ENCODE results near the gene TMPRSS2. TPM values are rescaled to one million over a fixed set of nuclear protein-coding genes. Genes with fewer than 3 reads are reported as not detected.

Gene TMPRSS2
- total and polyA plus RNA-seq, 7 donors = 0.03 to 0.15 (median 0.10) TPM; not detected in 3

- 55 to 73% (median 55%) methylated on average over 3 of the region's 3 CpGs for WGBS, 3 donors
- peaks cover 0 to 2% of the 10 kb centered on the region in 2 donors for H3K36me3 ChIP-seq (ENCODE audit: insufficient read depth in 1 of 2, low read depth in 1 of 2)
- no peak for TF ChIP-seq CTCF (IDR thresholded peaks at IDR 0.05)
Measured at GRCh38 chr21:41453761-41454160, 54.2 kb downstream of the TMPRSS2 start.

GRCh38 chr21:41453198-41453597, 54.8 kb downstream of the TMPRSS2 start:
- no peak for ATAC-seq

More at GRCh38 chr21:41453761-41454160, 54.2 kb downstream of the TMPRSS2 start:
- H3K4me3 ChIP-seq = no peak overlapping the region
- intact Hi-C loops (cut with DNase I) = loop anchor here in 1 of 2 donors (10.0 kb wide), 1 partner anchor 169 kb away; no protein-coding TSS in a partner anchor
- no peaks in the 10 kb centered on the region for H3K9me3 ChIP-seq
- no peak overlapping the region for H3K27ac ChIP-seq
- no peak for DNase-seq
- no peaks in the 10 kb centered on the region for H3K27me3 ChIP-seq (ENCODE audit: insufficient read depth in 3 of 3, low read length in 2 of 3)
- no peaks in the 10 kb centered on the region for H3K4me1 ChIP-seq
- ATAC-seq = no peak

GRCh38 chr21:41451753-41452676, 55.9 kb downstream of the TMPRSS2 start:
- H3K4me3 ChIP-seq = no peak overlapping the region
- intact Hi-C loops (cut with DNase I) = loop anchor here in 1 of 2 donors (10.0 kb wide), 1 partner anchor 167 kb away; no protein-coding TSS in a partner anchor
- TF ChIP-seq CTCF (IDR thresholded peaks at IDR 0.05) = no peak
- H3K36me3 ChIP-seq (ENCODE audit: insufficient read depth in 1 of 2, low read depth in 1 of 2) = peaks cover 2 to 6% of the 10 kb centered on the region in 2 donors
- H3K4me1 ChIP-seq = no peaks in the 10 kb centered on the region
- 84 to 88% (median 87%) methylated on average over 16 of the region's 16 CpGs for WGBS, 3 donors
- no peak overlapping the region for H3K27ac ChIP-seq
- ATAC-seq = no peak
- H3K27me3 ChIP-seq (ENCODE audit: insufficient read depth in 3 of 3, low read length in 2 of 3) = no peaks in the 10 kb centered on the region
- DNase-seq = no peak
- no peaks in the 10 kb centered on the region for H3K9me3 ChIP-seq

More at GRCh38 chr21:41453198-41453597, 54.8 kb downstream of the TMPRSS2 start:
- H3K36me3 ChIP-seq (ENCODE audit: insufficient read depth in 1 of 2, low read depth in 1 of 2) = peaks cover 2% of the 10 kb centered on the region in 2 donors
- H3K4me1 ChIP-seq = no peaks in the 10 kb centered on the region
- H3K9me3 ChIP-seq = no peaks in the 10 kb centered on the region
- no peaks in the 10 kb centered on the region for H3K27me3 ChIP-seq (ENCODE audit: insufficient read depth in 3 of 3, low read length in 2 of 3)
- DNase-seq = no peak
- intact Hi-C loops (cut with DNase I) = loop anchor here in 1 of 2 donors (10.0 kb wide), 1 partner anchor 168 kb away; no protein-coding TSS in a partner anchor
- WGBS, 3 donors = 58 to 63% (median 59%) methylated on average over 3 of the region's 3 CpGs
- no peak overlapping the region for H3K4me3 ChIP-seq
- no peak for TF ChIP-seq CTCF (IDR thresholded peaks at IDR 0.05)
- no peak overlapping the region for H3K27ac ChIP-seq

- Histone ChIP-seq H3K27me3 (ENCODE audit: insufficient read depth in 3 of 3, low read length in 2 of 3) (no peaks in the 10 kb centered on the region), H3K36me3 (ENCODE audit: insufficient read depth in 1 of 2, low read depth in 1 of 2) (peaks cover 2 to 17% of the 10 kb centered on the region in 2 donors), H3K9me3 (no peaks in the 10 kb centered on the region), H3K4me3 (no peak overlapping the region), H3K27ac (no peak overlapping the region), H3K4me1 (no peaks in the 10 kb centered on the region)
- no peak for DNase-seq
- WGBS, 3 donors = 72 to 83% (median 80%) methylated on average over 5 of the region's 5 CpGs
- TF ChIP-seq CTCF (IDR thresholded peaks at IDR 0.05) = no peak
- intact Hi-C loops (cut with DNase I) = loop anchor here in 1 of 2 donors (10.0 kb wide), 1 partner anchor 165 kb away; no protein-coding TSS in a partner anchor
- ATAC-seq = no peak
Measured at GRCh38 chr21:41449613-41450012, 58.3 kb downstream of the TMPRSS2 start.

Data from psoas muscle (tissue), 8 donors.